ENCODE data around the gene TMUB1.

DNA sequence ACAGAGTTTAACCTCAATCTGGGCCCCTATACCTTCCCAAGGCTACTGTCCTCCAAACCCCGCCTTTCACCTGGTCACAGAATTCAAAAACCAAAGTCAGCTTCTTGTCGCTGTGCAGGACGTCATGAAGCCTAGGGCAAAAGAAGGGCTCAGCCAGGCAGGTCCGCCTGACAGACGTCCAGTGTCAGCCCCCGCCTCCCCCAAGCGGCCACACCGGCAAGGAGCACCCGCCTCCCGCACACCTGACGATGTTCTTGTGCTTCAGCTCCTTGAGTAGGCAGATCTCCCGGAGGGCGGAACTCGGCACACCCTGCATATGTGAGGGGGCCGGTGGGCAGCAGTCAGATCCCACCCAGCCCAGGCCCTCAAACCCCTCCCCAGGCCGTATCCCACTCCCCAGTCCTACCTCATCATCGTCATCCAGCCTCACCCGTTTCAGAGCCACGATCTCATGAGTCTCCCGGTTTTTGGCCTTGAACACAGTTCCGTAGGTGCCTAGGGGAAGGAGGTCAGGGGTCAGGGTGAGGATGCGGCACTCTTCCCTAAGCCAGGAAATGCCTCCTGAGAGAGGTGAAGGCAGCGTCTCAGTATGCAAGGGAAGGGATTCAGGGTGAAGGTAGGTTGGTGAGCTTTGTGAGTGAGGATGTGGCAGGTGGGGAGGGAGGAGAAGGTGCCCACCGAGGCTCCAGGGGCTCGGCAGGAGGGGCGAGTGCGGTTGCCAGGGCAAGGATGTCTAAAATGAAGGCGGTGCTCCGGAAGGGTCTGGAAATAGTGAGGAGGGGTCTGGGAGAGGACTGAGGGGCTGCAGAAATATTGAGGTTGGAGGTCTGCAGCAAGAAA lies 26.4 kb downstream of the TMUB1 start:
- TF ChIP-seq, protein P1, sequence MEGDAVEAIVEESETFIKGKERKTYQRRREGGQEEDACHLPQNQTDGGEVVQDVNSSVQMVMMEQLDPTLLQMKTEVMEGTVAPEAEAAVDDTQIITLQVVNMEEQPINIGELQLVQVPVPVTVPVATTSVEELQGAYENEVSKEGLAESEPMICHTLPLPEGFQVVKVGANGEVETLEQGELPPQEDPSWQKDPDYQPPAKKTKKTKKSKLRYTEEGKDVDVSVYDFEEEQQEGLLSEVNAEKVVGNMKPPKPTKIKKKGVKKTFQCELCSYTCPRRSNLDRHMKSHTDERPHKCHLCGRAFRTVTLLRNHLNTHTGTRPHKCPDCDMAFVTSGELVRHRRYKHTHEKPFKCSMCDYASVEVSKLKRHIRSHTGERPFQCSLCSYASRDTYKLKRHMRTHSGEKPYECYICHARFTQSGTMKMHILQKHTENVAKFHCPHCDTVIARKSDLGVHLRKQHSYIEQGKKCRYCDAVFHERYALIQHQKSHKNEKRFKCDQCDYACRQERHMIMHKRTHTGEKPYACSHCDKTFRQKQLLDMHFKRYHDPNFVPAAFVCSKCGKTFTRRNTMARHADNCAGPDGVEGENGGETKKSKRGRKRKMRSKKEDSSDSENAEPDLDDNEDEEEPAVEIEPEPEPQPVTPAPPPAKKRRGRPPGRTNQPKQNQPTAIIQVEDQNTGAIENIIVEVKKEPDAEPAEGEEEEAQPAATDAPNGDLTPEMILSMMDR (IDR thresholded peaks at IDR 0.05), result no peak
- no peak for TF ChIP-seq ZFX (IDR thresholded peaks at IDR 0.05; ENCODE audit: borderline replicate concordance)

Measured in 22Rv1 (cell line).